ENCODE results near the gene IVL.

DNA sequence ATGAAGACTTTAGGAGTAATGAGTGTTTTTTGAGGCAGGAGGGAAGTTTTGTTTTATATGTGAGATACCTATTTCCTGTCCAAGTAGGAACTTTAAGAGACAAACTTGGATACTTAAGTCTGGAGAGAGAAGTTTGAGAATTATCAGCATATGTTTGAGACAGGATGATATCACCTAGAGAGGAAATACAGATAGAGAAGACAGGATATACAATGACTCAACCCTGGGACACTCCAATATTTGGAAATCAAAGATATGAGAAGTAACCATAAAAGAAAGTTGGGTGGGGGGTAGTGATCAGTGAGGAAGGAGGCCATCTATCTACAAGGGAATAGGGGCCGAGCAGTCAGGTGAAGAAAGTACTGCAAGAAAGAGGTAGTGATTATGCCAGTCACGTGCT, 42.0 kb upstream of the IVL start:
- TF ChIP-seq POLR2AphosphoS5 (IDR thresholded peaks at IDR 0.05): no peak
- TF ChIP-seq, protein P1, sequence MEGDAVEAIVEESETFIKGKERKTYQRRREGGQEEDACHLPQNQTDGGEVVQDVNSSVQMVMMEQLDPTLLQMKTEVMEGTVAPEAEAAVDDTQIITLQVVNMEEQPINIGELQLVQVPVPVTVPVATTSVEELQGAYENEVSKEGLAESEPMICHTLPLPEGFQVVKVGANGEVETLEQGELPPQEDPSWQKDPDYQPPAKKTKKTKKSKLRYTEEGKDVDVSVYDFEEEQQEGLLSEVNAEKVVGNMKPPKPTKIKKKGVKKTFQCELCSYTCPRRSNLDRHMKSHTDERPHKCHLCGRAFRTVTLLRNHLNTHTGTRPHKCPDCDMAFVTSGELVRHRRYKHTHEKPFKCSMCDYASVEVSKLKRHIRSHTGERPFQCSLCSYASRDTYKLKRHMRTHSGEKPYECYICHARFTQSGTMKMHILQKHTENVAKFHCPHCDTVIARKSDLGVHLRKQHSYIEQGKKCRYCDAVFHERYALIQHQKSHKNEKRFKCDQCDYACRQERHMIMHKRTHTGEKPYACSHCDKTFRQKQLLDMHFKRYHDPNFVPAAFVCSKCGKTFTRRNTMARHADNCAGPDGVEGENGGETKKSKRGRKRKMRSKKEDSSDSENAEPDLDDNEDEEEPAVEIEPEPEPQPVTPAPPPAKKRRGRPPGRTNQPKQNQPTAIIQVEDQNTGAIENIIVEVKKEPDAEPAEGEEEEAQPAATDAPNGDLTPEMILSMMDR (IDR thresholded peaks at IDR 0.05): no peak
